HG03060 (cell line): ENCODE data around the gene SAMD14.

Source experiments
- ATAC-seq: cut with Tn5 transposase; IDR thresholded peaks from one replicate; pipeline ENCODE4 v1.9.1; 2021; ENCODE audit warnings: low read depth, moderate number of reproducible peaks; ENCODE audit not compliant: unreplicated experiment

Gene SAMD14

DNA sequence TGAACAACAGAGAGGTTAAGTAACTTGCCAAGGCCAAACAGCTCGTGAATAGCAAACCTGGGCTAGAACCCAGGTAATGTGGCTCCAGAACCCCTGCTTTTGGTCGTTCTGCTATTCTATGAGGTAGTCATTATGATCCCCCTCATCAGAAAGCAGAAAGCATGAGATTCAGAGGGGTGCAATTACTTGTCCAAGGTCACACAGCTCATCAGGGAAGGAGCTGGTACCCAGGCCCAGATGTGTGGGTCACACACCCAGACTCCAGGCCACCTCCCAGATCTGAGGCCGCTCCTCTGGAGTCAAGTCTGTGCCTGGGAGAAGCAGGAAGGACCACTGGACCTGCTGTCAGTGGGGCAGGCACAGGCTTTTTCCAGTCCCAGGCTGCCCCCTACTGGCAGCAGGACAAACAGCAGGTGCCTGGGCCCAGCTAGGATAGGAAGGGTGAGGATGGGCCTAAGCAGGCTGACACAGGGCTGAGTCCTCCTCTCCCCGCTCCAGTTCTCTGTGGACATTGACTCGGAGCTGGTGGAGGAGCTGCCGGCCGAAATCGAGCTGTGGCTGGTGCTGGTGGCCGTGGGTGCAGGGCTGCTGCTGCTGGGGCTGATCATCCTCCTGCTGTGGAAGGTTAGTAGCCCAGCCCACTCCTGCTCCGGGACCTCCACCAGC, 42.6 kb downstream of the SAMD14 start:
- ATAC-seq: no peak

DNA sequence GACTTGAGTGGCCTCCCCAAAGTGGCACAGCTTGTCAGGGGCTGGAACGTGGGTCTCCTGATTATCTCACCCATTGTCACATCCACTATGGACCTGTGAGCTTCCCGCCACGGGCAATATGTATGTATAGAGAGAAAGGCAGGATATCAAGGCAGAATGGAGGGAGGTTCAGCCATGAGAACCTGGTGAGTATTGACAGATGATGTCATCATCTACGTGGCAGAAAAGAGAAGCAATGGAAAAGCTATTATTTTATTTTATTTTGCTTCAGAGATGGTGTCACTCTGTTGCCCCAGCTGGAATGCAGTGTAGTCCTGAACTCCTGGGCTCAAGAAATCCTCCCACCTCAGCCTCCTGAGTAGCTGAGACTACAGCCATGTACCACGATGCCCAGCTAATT, 48.2 kb downstream of the SAMD14 start:
- no peak for ATAC-seq

DNA sequence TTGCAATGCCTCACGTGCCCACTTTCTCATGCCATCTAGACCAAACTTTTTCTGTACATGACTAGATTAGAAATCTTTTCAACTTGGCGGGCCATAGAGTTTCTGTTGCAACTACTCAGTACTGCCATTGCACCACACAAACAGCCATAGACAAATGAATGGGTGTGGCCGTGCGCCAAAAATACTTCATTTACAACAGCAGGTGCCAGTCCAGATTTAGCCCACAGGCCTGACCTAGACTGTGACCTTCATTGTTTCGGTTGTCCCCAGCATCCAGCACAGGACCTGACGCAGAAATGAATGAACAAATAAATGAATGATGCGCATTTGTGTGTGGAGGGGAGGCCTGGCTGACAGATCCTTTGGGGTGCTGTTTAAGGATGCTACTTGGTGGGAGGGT, 49.1 kb downstream of the SAMD14 start:
- ATAC-seq: no peak

DNA sequence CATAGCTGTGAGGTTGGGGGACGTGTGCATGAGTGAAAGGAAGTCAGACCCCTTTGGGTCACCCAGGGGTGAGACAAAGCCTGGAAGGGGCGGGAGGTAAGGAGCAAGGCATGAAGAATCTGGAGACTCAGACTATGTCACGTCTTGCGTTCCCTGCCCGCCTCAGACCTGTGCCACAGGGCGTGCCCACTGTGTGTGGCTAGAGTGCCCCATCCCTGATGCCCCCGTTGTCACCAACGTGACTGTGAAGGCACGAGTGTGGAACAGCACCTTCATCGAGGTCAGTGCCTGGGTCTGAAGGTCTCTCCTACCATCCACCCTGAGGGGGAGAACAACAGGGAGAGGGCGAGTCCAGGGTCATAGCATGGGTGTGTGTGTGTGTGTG, 49.9 kb downstream of the SAMD14 start:
- no peak for ATAC-seq

DNA sequence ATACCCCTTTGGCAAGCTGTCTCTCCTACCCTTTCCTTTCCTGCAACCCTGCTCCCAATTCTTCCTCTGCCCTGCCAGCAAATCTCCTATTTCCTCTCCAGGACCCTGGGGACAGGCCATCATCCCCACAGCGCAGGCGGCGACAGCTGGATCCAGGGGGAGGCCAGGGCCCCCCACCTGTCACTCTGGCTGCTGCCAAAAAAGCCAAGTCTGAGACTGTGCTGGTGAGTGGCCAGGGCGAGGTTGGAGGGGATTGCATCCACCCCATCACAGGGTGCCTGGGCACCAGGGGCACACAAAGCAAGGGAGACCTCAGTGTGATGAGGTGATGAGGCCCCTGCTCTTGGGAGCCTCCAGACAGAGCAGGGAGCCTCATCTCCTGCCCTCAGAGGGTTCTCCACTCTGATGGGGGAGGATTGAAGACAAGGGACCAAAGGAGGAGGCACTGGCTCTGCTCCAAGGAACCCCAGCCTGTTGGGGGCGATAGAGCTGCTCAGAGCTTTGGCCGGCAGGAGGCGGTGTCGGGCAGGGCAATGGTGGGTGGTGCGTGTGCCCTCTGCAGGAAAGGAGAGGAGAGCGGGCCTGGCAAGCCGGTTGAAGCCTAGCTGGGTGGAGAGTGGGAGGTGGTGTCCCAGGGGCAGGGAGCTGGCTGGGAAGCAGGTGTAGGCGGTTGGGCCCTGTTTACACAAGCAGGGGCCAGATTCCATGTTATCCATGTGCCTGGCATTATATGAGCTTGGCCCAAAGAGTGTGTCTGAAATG, 50.4 kb downstream of the SAMD14 start:
- ATAC-seq: no peak

DNA sequence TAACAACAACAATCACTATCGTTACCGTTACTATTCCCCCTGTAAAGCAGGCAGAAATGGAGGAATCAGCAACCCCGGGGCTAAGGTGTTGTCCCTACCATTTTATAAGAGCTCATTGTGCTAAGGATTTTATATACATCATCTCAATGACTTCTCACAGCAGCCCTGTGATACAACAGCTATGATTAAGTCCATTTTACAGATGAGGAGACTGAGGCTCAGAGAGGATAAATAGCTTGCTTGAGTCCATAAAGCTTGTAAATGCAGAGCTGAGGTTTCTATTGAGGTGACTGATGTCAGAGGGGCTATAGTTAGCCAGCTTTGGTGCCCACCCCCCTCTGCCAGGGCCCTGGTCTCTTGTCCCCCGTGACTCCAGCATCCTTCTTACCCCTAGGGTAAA, 51.5 kb downstream of the SAMD14 start:
- ATAC-seq: no peak

DNA sequence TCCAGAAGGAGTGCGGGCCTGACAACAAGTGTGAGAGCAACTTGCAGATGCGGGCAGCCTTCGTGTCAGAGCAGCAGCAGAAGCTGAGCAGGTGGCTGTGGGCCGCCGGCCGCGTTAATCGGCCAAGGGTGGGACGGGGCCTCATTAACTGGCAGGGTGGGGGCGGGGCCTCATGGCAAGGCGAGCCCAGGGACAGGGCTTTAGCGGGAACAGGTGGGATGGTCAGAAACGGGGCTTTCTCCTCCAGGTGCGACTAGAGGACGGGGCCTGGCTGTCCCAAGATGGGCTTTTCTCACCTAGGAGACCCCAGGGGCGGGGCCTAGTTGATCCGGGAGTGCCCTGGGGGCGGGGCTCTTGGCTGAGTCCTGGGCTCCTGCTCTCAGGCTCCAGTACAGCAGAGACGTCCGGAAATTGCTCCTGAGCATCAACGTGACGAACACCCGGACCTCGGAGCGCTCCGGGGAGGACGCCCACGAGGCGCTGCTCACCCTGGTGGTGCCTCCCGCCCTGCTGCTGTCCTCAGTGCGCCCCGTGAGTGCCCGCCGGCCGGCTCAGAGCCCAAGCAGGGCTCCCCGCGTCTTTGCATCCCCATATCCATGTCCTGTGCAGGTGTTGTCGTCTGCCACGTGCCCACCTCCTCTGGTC, 53.2 kb downstream of the SAMD14 start:
- no peak for ATAC-seq

DNA sequence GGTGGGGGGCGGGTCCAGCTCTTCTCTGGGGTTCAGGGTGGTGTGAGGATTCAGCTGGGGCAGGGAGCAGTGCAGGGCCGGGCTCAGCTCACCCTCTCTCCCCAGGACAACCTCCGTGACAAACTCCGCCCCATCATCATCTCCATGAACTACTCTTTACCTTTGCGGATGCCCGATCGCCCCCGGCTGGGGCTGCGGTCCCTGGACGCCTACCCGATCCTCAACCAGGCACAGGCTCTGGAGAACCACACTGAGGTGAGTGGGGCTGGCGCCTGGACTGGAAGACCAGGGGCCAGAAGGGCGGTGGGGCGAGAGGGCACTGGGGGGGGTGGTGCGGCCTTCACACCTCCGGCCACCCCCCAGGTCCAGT, 53.8 kb downstream of the SAMD14 start:
- ATAC-seq: no peak

DNA sequence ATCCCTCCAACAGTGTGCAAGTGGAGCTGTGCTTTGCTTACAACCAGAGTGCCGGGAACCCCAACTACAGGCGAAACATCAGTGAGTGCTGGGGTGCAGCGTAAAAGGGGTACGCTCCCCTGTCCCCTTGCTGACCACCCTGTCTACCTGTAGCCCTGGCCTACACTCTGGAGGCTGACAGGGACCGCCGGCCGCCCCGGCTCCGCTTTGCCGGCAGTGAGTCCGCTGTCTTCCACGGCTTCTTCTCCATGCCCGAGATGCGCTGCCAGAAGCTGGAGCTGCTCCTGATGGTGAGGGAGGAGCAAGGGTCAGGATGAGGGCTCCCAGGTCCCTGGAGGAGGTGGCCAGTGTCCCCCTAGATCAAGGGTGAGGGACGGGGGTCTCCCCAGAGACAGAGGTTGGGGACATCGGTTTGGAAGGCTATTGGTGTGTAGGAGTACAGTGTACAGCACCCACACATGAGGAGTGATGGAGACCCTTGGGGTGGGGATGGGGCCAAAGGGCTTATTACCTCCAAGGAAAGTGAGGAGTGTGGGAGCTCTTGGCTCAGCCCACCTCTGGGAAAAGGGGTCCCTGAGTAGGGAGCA, 54.4 kb downstream of the SAMD14 start:
- ATAC-seq: no peak

DNA sequence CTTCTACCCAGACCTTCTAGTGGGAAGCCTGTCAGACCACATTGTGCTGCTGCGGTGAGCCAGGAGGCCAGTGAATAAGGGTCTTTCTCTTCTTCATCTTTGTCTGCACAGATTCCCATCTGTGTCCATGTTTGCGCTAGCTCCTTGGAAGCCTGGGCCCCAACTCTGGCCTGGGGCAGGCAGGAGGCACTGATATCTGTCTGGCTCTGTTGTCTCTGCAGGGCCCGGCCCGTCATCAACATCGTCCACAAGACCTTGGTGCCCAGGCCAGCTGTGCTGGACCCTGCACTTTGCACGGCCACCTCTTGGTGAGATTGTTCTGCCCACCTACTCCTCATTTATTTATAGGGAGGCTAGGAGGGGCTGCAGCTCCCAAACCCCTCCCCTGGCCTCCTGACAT, 55.7 kb downstream of the SAMD14 start:
- ATAC-seq: no peak

DNA sequence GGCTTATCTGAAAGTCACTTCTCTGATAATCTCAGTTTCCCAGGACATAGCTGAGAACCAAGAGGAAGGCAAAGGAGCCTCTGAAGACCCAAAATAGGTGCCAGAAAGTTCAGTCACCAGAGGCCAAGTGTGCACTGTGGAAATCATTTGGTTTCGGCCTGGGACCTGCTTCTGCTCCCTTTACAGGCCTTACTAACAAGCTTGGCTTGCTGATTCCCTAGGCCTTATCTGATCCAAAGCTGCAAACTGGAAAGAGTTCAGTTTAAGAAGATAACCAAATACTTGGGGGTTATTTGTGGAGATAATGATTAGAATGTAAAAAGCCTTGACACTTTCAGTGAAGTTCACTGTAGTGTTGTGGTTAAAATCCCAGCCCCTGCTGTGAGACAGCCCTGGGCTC, 57.0 kb downstream of the SAMD14 start:
- no peak for ATAC-seq

DNA sequence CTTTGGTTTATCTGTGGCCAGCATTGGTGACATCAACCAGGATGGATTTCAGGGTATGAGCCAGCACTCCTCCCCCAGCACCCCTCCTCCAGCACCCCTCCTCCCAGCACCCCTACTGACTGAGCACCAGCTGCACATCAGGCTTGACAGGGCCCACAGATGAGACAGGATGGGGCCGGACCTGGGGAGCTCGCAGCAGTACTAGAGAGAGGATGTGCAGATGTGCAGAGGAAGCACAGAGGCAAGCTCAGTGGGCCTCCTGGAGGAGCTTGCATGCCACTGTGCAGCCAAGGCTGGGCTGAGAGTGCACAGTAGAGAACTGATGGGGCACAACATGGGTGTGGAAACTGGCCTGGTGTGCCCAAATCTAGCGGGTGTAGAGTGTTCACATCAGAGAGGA, 57.8 kb downstream of the SAMD14 start:
- ATAC-seq: no peak

DNA sequence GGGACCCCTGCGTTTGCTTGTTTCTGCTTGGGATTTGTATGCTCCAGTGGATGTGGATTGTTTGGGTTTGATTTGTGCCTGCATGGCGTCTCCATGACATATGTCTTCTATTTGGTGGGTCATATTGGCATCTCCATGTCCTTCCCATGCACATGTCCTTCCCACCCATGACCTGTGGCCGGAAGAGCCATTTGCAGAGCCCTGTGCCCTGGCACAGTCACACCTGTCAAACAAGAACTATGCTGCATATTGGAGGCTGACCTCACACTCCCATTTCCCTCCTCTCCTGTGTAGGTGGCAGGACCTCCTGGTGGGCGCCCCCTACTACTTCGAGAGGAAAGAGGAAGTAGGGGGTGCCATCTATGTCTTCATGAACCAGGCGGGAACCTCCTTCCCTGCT, 58.3 kb downstream of the SAMD14 start:
- ATAC-seq: no peak

DNA sequence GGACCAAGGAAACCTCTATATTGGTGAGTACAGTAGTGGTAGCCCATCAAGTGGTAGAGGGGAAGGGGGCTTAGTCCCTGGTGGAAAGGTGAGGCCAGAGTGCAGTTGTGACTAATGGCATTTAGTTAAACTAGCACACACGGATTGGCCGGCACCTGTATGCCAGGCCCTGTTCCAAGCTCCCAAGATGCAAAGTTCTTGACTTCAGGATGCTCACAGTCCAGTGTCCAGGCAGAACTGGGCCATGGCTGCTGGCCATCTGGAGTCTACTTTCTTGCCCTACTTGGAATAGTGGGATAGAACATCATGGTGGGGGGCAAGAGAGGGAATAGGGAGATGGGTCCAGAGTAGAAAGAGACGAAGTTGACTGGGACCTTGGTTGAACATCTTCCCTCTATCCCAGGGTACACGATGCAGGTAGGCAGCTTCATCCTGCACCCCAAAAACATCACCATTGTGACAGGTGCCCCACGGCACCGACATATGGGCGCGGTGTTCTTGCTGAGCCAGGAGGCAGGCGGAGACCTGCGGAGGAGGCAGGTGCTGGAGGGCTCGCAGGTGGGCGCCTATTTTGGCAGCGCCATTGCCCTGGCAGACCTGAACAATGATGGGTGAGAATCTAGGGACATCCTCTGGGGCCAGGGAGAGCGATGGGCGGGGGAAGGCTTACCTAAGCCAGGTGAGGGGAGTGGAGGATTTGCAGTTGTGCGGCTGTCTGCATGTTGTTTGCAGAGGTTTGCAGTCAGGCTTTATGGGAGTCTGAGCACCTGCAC, 58.9 kb downstream of the SAMD14 start:
- ATAC-seq: no peak

DNA sequence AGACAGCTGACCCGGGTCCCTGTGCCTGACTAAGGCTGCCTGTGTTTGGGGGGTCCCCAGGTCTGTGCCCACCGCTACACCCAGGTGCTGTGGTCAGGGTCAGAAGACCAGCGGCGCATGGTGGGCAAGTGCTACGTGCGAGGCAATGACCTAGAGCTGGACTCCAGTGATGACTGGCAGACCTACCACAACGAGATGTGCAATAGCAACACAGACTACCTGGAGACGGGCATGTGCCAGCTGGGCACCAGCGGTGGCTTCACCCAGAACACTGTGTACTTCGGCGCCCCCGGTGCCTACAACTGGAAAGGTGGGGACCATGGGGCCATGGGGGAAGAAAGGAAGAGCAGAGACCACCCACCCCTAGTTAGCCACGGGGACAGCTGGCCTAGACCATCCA, 62.0 kb downstream of the SAMD14 start:
- ATAC-seq: no peak

DNA sequence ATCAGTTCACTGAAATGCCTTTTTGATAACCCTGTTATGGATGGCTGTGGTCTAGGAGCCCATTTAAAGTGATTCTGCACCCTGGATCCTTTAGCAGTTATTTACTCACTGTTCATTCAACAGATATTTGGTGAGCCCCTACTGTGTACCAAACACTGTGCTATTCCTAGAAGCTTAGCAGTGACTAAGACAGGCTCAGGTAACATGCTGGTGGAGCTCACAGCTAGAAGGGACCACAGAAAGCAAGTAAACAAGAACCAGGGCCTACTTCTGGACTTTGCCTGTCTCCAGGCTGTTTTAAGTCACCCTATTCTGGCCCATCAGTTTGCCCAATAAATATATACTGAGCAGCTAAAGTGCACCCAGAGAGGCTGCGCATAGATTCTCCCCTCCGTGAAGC, 63.0 kb downstream of the SAMD14 start:
- no peak for ATAC-seq

DNA sequence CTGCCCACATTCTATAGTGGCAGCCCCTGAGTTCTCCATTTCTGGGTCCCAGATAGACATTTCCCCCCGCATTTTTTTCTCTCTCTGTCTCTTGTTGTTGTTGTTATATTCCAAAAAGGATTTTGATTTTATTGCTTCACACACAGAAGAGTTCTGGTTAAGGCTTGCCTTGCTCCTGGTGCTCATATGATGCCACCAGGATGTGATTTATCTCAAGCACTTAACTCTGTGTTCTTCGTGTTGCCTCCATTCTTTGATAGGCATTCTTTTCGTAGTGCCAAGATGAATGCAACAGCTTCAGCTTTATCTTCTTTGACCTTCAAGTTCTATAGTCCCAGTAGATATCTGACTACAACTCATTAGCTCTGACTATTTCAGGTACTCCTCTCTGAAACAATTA, 64.9 kb downstream of the SAMD14 start:
- ATAC-seq: no peak

DNA sequence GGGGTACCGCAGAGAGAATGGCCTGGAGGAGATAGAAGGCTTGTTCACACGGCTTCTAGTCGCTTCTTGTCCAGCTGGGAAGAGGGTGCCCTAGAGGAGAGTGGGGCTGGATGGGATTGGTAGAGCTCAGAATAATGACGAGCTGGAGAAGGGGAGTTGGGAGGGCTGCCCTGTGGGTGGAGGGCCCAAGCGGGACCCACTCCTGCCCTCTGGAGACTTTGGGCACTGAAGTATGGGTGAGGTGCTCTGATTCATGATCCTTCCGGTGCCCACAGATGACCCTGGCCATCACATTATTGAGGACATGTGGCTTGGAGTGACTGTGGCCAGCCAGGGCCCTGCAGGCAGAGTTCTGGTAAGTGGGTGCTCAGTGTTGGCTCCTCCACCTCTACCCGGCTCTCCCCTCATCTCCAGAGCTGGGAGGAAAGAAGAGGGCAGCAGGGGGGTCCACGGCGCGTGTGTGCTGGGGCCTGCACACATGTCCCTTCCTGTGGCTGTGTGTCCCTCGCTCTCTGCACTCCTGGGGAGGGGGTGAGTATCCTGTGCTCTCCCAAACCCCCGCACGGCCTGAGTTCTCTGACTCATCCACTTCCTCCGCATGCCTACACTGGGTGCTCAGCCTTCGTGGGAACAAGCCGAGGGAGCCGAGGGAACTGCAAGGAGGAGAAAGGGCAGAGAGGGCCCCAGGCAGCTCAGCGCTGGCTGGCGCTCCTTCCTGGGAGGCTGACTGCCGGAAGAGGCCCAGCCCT, 65.5 kb downstream of the SAMD14 start:
- no peak for ATAC-seq

DNA sequence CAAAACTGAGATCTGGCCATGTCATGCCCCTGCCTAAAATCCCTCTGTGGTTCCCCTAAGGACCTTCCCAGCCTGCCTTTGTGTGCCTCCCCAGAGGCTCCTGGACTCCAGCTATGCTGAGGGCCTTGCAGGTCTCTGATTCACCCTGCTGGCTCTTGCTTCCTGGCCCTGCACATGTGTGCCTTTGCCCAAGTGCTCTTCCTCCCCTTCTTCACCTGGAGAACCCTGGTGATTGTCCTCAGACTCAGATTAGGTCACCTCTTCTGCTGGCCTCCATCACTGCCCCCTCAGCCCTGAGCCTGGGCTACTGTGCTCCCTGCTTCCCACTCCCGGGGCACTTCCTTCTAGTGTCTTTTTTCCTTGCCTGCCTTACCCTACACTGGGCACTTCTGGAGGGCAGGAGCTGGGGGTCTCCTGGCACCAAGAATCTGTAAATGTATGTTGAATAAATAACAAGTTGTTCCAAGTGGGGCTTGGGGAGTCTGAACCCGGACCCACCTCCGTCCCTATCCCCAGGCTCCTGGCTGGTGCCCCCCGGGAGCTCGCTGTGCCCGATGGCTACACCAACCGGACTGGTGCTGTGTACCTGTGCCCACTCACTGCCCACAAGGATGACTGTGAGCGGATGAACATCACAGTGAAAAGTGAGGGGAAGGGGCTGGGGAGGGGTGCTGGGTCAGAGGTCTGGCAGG, 66.3 kb downstream of the SAMD14 start:
- no peak for ATAC-seq
